ENCODE measurements around the gene NYAP1. TPM values are rescaled to one million over a fixed set of nuclear protein-coding genes. Genes with fewer than 3 reads are reported as not detected.
"Not testable (repeated sequence)": the region's sequence is repeated elsewhere in the genome, so short reads cannot be mapped to it uniquely, and the experiment has no call there.

NYAP1 gene
- total RNA-seq, 1 donor, result under 0.01 TPM

GRCh38 chr7:100517305-100517704, 33.6 kb downstream of the NYAP1 start:
- peaks cover 12% of the 10 kb centered on the region for H3K4me1 ChIP-seq (ENCODE audit: insufficient read depth, low read length)
- H3K27me3 ChIP-seq (ENCODE audit: insufficient read depth, low read length), result no peaks in the 10 kb centered on the region
- H2AFZ ChIP-seq (ENCODE audit: low read length), result no peak overlapping the region
- H3K9me3 ChIP-seq (ENCODE audit: low read depth, low read length), result no peaks in the 10 kb centered on the region
- DNase-seq (ENCODE audit: insufficient read length, low spot score, missing footprints), result no peak
- no peaks in the 10 kb centered on the region for H4K20me1 ChIP-seq (ENCODE audit: insufficient read depth, low read length)
- H3K4me2 ChIP-seq (ENCODE audit: insufficient read depth, low read length), result no peak overlapping the region
- no peaks in the 10 kb centered on the region for H3K36me3 ChIP-seq (ENCODE audit: insufficient read depth, low read length)
- no peak for TF ChIP-seq CTCF (IDR thresholded peaks at IDR 0.05; ENCODE audit: extremely low read depth, low read depth, low read length)
- H3K79me2 ChIP-seq (ENCODE audit: insufficient read depth, low read length), result no peaks in the 10 kb centered on the region
- H3K27ac ChIP-seq (ENCODE audit: low read depth, low read length), result no peak overlapping the region
- H3K4me3 ChIP-seq (ENCODE audit: insufficient read depth, low read length), result no peak overlapping the region

GRCh38 chr7:100519580-100519979, 35.9 kb downstream of the NYAP1 start:
- peaks cover 12% of the 10 kb centered on the region for H3K4me1 ChIP-seq (ENCODE audit: insufficient read depth, low read length)
- TF ChIP-seq CTCF (IDR thresholded peaks at IDR 0.05; ENCODE audit: extremely low read depth, low read depth, low read length), result no peak
- H3K27me3 ChIP-seq (ENCODE audit: insufficient read depth, low read length), result no peaks in the 10 kb centered on the region
- H3K4me3 ChIP-seq (ENCODE audit: insufficient read depth, low read length), result no peak overlapping the region
- DNase-seq (ENCODE audit: insufficient read length, low spot score, missing footprints), result no peak
- no peak overlapping the region for H3K4me2 ChIP-seq (ENCODE audit: insufficient read depth, low read length)
- no peaks in the 10 kb centered on the region for H3K36me3 ChIP-seq (ENCODE audit: insufficient read depth, low read length)
- no peaks in the 10 kb centered on the region for H4K20me1 ChIP-seq (ENCODE audit: insufficient read depth, low read length)
- H2AFZ ChIP-seq (ENCODE audit: low read length), result no peak overlapping the region
- H3K79me2 ChIP-seq (ENCODE audit: insufficient read depth, low read length), result no peaks in the 10 kb centered on the region
- H3K27ac ChIP-seq (ENCODE audit: low read depth, low read length), result no peak overlapping the region
- no peaks in the 10 kb centered on the region for H3K9me3 ChIP-seq (ENCODE audit: low read depth, low read length)

- Histone ChIP-seq H3K4me1 (ENCODE audit: insufficient read depth, low read length) (peaks cover 9% of the 10 kb centered on the region), H3K27ac (ENCODE audit: low read depth, low read length) (no peak overlapping the region), H2AFZ (ENCODE audit: low read length) (no peak overlapping the region), H4K20me1 (ENCODE audit: insufficient read depth, low read length) (no peaks in the 10 kb centered on the region), H3K4me3 (ENCODE audit: insufficient read depth, low read length) (no peak overlapping the region), H3K4me2 (ENCODE audit: insufficient read depth, low read length) (no peak overlapping the region), H3K36me3 (ENCODE audit: insufficient read depth, low read length) (no peaks in the 10 kb centered on the region), H3K27me3 (ENCODE audit: insufficient read depth, low read length) (no peaks in the 10 kb centered on the region), H3K79me2 (ENCODE audit: insufficient read depth, low read length) (no peaks in the 10 kb centered on the region), H3K9me3 (ENCODE audit: low read depth, low read length) (no peaks in the 10 kb centered on the region)
- no peak for TF ChIP-seq CTCF (IDR thresholded peaks at IDR 0.05; ENCODE audit: extremely low read depth, low read depth, low read length)
- peak; percentile 21 for DNase-seq (ENCODE audit: insufficient read length, low spot score, missing footprints)
Measured at GRCh38 chr7:100520138-100520537, 36.4 kb downstream of the NYAP1 start.

GRCh38 chr7:100521076-100521475, 37.3 kb downstream of the NYAP1 start:
- no peaks in the 10 kb centered on the region for H3K9me3 ChIP-seq (ENCODE audit: low read depth, low read length)
- peaks cover 1% of the 10 kb centered on the region for H3K4me1 ChIP-seq (ENCODE audit: insufficient read depth, low read length)
- no peaks in the 10 kb centered on the region for H4K20me1 ChIP-seq (ENCODE audit: insufficient read depth, low read length)
- TF ChIP-seq CTCF (IDR thresholded peaks at IDR 0.05; ENCODE audit: extremely low read depth, low read depth, low read length), result no peak
- no peak overlapping the region for H3K4me2 ChIP-seq (ENCODE audit: insufficient read depth, low read length)
- no peaks in the 10 kb centered on the region for H3K27me3 ChIP-seq (ENCODE audit: insufficient read depth, low read length)
- no peak overlapping the region for H3K4me3 ChIP-seq (ENCODE audit: insufficient read depth, low read length)
- H3K36me3 ChIP-seq (ENCODE audit: insufficient read depth, low read length), result no peaks in the 10 kb centered on the region
- no peak overlapping the region for H3K27ac ChIP-seq (ENCODE audit: low read depth, low read length)
- no peaks in the 10 kb centered on the region for H3K79me2 ChIP-seq (ENCODE audit: insufficient read depth, low read length)
- no peak for DNase-seq (ENCODE audit: insufficient read length, low spot score, missing footprints)
- H2AFZ ChIP-seq (ENCODE audit: low read length), result no peak overlapping the region

- H3K4me3 ChIP-seq (ENCODE audit: insufficient read depth, low read length); H3K4me1 ChIP-seq (ENCODE audit: insufficient read depth, low read length); H2AFZ ChIP-seq (ENCODE audit: low read length); H4K20me1 ChIP-seq (ENCODE audit: insufficient read depth, low read length); H3K4me2 ChIP-seq (ENCODE audit: insufficient read depth, low read length); DNase-seq (ENCODE audit: insufficient read length, low spot score, missing footprints); H3K27ac ChIP-seq (ENCODE audit: low read depth, low read length); H3K9me3 ChIP-seq (ENCODE audit: low read depth, low read length); H3K27me3 ChIP-seq (ENCODE audit: insufficient read depth, low read length); H3K79me2 ChIP-seq (ENCODE audit: insufficient read depth, low read length); H3K36me3 ChIP-seq (ENCODE audit: insufficient read depth, low read length): not testable (repeated sequence)
Measured at GRCh38 chr7:100521909-100522593, 38.3 kb downstream of the NYAP1 start.

GRCh38 chr7:100523192-100523591, 39.5 kb downstream of the NYAP1 start:
- H3K4me3 ChIP-seq (ENCODE audit: insufficient read depth, low read length); H3K4me2 ChIP-seq (ENCODE audit: insufficient read depth, low read length); H3K27me3 ChIP-seq (ENCODE audit: insufficient read depth, low read length); DNase-seq (ENCODE audit: insufficient read length, low spot score, missing footprints); H3K4me1 ChIP-seq (ENCODE audit: insufficient read depth, low read length); H3K79me2 ChIP-seq (ENCODE audit: insufficient read depth, low read length); H3K9me3 ChIP-seq (ENCODE audit: low read depth, low read length); H4K20me1 ChIP-seq (ENCODE audit: insufficient read depth, low read length); H3K36me3 ChIP-seq (ENCODE audit: insufficient read depth, low read length); H3K27ac ChIP-seq (ENCODE audit: low read depth, low read length); H2AFZ ChIP-seq (ENCODE audit: low read length): not testable (repeated sequence)
